Rectal smooth muscle tissue (tissue), 1 donor: ENCODE measurements around the gene RNU6-8.

ENCODE experiments used
- H3K27ac ChIP-seq: one replicate; pipeline ENCODE4 v1.7.0; 2013; ENCODE audit warnings: low read depth, low read length, inconsistent platforms
- H3K27me3 ChIP-seq: one replicate; pipeline ENCODE4 v1.7.0; 2013; ENCODE audit warnings: low read length; ENCODE audit not compliant: control insufficient read depth, insufficient read depth
- H3K36me3 ChIP-seq: one replicate; pipeline ENCODE4 v1.7.0; 2013; ENCODE audit warnings: low read length; ENCODE audit not compliant: control insufficient read depth, insufficient read depth
- H3K4me1 ChIP-seq: one replicate; pipeline ENCODE4 v1.7.0; 2013; ENCODE audit warnings: low read length; ENCODE audit not compliant: control insufficient read depth, insufficient read depth
- H3K4me3 ChIP-seq: one replicate; pipeline ENCODE4 v1.7.0; 2013; ENCODE audit warnings: low read length
- H3K9ac ChIP-seq: one replicate; pipeline ENCODE4 v1.7.0; 2013; ENCODE audit warnings: low read length

RNU6-8 gene

DNA sequence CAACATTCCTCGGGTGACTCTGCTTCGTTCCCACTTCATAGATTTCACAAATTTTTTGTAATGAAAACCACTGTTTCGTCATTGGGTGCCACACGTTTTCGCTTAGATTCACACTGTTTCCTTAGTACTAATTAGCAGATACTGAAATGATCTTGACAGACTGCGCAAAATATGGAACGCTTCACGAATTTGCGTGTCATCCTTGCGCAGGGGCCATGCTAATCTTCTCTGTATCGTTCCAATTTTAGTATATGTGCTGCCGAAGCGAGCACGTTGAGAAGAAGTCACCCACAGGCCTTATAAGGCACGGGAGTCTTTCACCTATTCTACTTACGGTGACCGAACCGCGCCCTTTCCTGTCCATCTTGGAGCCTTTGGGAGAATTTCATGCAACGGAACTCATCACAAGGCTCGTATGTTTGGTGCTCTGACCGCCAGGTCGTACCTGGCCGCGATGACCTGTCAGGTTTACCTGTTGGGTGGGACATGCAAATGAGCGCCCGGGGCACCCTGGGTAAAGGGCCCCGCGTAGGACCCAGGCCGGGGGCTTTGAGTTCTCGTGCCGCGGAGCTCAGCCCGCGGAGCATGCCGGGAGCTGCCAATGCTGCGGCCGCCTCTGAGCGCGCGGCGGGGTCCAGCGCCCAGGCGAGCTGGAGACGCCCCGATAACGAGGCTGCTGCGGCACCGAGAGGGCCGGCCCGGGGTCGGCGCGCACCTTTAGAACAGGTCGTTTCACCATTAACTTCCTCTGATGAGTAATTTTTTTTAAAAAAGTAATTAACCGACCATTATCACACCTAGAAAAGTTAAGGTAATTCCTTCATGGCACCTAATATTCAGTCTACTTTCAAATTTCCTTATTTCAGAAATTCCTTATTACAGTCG is at the start of gene RNU6-8:
Gene RNU6-8, minus strand, starts transcription at position 272 of the 885 bp plus-strand sequence.
- Histone ChIP-seq H3K9ac (peak within 1 kb of the TSS; percentile 76), H3K4me3 (peak within 1 kb of the TSS; percentile 96), H3K27ac (peak within 1 kb of the TSS; percentile 81), H3K27me3 (no peaks in the 10 kb centered on the region), H3K36me3 (no peaks in the 10 kb centered on the region), H3K4me1 (peaks cover 2% of the 10 kb centered on the region)

GRCh38 chr14:32252030-32252670 is 49.1 kb upstream of the RNU6-8 start:
- Histone ChIP-seq H3K27ac (peak overlapping the region; percentile 67), H3K9ac (no peak overlapping the region), H3K27me3 (no peaks in the 10 kb centered on the region), H3K4me1 (peaks cover 15% of the 10 kb centered on the region), H3K4me3 (peak overlapping the region; percentile 26), H3K36me3 (no peaks in the 10 kb centered on the region)

DNA sequence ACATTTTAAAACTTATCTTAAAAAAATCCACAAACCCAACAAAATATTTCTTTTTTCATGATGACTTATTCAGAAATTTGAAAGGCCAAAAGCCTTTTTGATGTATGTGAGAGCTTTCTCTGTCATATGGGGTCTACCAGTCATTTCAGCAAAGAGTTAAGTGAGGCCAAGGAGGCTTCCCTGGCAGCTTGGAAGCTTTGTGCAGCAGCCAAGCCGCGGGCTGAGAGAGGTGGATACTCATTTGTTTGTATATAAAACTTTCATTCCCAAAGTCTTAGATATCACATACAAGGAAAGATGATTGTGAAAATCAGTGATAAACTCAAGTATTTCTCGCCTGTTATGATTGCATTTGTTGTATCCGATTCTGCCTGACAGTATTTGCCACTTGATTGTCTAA is 48.5 kb upstream of the RNU6-8 start:
- Histone ChIP-seq H3K4me1 (peaks cover 15% of the 10 kb centered on the region), H3K27me3 (no peaks in the 10 kb centered on the region), H3K9ac (no peak overlapping the region), H3K27ac (peak overlapping the region; percentile 67), H3K36me3 (no peaks in the 10 kb centered on the region), H3K4me3 (peak overlapping the region; percentile 26)

GRCh38 chr14:32250681-32251080 is 47.6 kb upstream of the RNU6-8 start:
- H3K27ac ChIP-seq = no peak overlapping the region
- H3K4me3 ChIP-seq = no peak overlapping the region
- no peak overlapping the region for H3K9ac ChIP-seq
- H3K27me3 ChIP-seq = no peaks in the 10 kb centered on the region
- H3K4me1 ChIP-seq = peaks cover 15% of the 10 kb centered on the region
- H3K36me3 ChIP-seq = no peaks in the 10 kb centered on the region

DNA sequence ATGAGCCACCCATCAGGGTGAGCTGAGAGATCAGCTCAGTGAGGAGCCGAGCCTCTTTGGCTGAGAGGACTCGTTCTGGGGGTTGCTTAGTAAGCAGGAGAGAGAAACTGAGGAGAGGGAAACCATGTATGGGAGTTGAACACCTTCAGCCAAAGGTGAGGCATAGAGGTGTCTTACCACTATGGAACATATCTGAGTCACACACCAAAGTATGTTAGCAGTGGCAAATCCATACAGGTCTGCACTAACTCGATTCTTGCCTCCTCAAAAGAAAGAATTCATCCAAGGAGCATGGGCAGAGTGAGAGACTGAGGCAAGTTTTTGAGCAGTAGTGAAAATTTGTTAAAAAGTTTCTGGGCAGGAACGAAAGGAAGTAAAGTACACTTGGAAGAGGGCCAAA is 46.7 kb upstream of the RNU6-8 start:
- Histone ChIP-seq H3K27me3 (no peaks in the 10 kb centered on the region), H3K4me3 (no peak overlapping the region), H3K4me1 (peaks cover 10% of the 10 kb centered on the region), H3K9ac (no peak overlapping the region), H3K27ac (no peak overlapping the region), H3K36me3 (no peaks in the 10 kb centered on the region)

DNA sequence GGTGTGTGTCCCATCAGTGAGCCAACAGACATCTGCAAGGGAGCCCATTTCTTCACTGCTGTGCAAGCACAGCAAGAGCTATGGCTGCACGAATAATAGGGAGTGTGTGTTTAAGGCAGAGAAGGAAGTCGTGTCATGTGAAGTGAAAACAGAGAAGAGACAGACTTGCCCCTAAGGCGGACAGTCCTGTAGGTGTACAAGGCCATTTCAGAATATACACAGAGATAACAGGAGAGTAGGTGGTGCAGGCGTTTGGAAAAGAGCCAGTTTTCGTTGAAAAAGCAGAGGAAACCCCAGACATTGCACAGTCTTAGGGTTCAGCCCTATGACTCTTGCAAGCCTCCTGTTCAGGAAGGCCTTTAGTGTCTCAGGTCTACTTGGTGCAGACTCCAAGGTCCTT is 46.3 kb upstream of the RNU6-8 start:
- H3K27ac ChIP-seq = no peak overlapping the region

GRCh38 chr14:32246751-32247150 is 43.7 kb upstream of the RNU6-8 start:
- peaks cover 3% of the 10 kb centered on the region for H3K4me1 ChIP-seq
- no peaks in the 10 kb centered on the region for H3K27me3 ChIP-seq
- H3K36me3 ChIP-seq = no peaks in the 10 kb centered on the region
- no peak overlapping the region for H3K4me3 ChIP-seq
- H3K27ac ChIP-seq = no peak overlapping the region
- no peak overlapping the region for H3K9ac ChIP-seq

More for the DNA sequence above, 46.3 kb upstream of the RNU6-8 start:
- no peaks in the 10 kb centered on the region for H3K36me3 ChIP-seq
- peaks cover 6% of the 10 kb centered on the region for H3K4me1 ChIP-seq
- no peaks in the 10 kb centered on the region for H3K27me3 ChIP-seq
- no peak overlapping the region for H3K4me3 ChIP-seq
- no peak overlapping the region for H3K9ac ChIP-seq

GRCh38 chr14:32244404-32244803 is 41.3 kb upstream of the RNU6-8 start:
- Histone ChIP-seq H3K27me3 (no peaks in the 10 kb centered on the region), H3K4me1 (no peaks in the 10 kb centered on the region), H3K36me3 (no peaks in the 10 kb centered on the region), H3K4me3 (no peak overlapping the region), H3K9ac (no peak overlapping the region), H3K27ac (no peak overlapping the region)

GRCh38 chr14:32233260-32233659 is 30.2 kb upstream of the RNU6-8 start:
- no peaks in the 10 kb centered on the region for H3K27me3 ChIP-seq
- no peak overlapping the region for H3K27ac ChIP-seq
- H3K36me3 ChIP-seq = no peaks in the 10 kb centered on the region
- no peak overlapping the region for H3K4me3 ChIP-seq
- no peak overlapping the region for H3K9ac ChIP-seq
- H3K4me1 ChIP-seq = peaks cover 11% of the 10 kb centered on the region

DNA sequence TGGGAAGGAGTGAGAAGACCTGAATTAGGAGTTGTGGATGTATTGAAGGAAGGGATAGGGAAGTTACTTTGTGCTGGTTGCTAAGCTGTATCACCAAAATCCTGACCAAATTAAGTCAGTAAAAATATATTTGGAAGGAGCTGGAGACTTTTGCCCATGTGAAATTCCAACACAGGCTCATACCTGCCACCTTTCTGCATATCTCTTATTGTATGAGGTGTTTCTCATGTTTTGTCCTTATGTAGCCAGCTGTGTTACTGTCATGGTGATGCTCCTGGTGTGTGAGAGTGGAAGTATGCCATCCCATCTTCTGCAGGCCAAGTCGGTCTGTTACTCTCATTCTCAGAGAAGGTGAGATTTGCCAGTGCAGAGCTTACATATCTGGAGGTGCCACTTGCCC is 29.4 kb upstream of the RNU6-8 start:
- H3K36me3 ChIP-seq = no peaks in the 10 kb centered on the region
- no peak overlapping the region for H3K27ac ChIP-seq
- no peak overlapping the region for H3K4me3 ChIP-seq
- H3K4me1 ChIP-seq = peaks cover 11% of the 10 kb centered on the region
- H3K27me3 ChIP-seq = no peaks in the 10 kb centered on the region
- H3K9ac ChIP-seq = no peak overlapping the region

DNA sequence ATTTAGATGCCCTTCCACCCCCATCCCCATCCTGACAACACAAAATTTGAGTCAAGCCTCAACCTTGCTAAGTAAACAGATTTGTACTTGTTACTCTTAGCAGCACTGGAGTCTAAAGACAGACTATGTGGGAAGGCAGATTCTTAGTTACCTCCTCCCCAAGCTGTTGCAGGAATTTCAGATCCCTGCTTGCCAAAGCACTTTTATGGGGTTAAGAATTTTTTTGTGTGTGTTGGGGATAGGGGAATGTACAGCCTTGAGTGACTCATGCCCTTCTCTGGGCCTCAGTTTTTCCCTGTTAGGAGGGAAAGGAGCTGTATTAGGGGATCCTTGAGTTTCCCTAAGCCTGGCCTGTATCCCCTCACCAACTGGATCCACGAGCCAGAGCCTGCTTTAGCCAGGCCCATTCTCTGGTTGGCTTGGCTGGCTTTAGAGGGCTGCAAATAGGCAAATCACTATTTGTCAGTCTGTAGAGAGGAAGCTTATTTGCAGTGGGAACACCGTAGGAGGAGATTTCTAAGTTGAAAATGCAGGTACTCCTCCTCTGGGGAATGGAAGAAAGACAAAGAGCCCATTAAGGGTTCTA is 27.7 kb upstream of the RNU6-8 start:
- peak overlapping the region; percentile 23 for H3K27ac ChIP-seq
- peaks cover 15% of the 10 kb centered on the region for H3K4me1 ChIP-seq

GRCh38 chr14:32230181-32230580 is 27.1 kb upstream of the RNU6-8 start:
- H3K27me3 ChIP-seq = no peaks in the 10 kb centered on the region
- peak overlapping the region; percentile 23 for H3K27ac ChIP-seq
- no peak overlapping the region for H3K4me3 ChIP-seq
- no peak overlapping the region for H3K9ac ChIP-seq
- H3K36me3 ChIP-seq = no peaks in the 10 kb centered on the region
- peaks cover 20% of the 10 kb centered on the region for H3K4me1 ChIP-seq

More for the DNA sequence above, 27.7 kb upstream of the RNU6-8 start:
- no peak overlapping the region for H3K9ac ChIP-seq
- H3K27me3 ChIP-seq = no peaks in the 10 kb centered on the region
- H3K4me3 ChIP-seq = no peak overlapping the region
- H3K36me3 ChIP-seq = no peaks in the 10 kb centered on the region
